ENCODE measurements around the gene LRRC61.
"Not testable (repeated sequence)": the region's sequence is repeated elsewhere in the genome, so short reads cannot be mapped to it uniquely, and the experiment has no call there.

LRRC61 gene, protein sequence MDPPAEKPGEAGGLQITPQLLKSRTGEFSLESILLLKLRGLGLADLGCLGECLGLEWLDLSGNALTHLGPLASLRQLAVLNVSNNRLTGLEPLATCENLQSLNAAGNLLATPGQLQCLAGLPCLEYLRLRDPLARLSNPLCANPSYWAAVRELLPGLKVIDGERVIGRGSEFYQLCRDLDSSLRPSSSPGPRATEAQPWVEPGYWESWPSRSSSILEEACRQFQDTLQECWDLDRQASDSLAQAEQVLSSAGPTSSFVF

GRCh38 chr7:150322833-150323681, at the start of gene LRRC61, which contains the start of gene ACTR3C:
Gene LRRC61, plus strand, starts transcription at chr7:150323355. Its CDS starts 13,507 bp downstream, at chr7:150336862.
Gene ACTR3C, minus strand, starts transcription at chr7:150323545. Its CDS starts 28,249 bp downstream, at chr7:150295296.
- DNase-seq, result peak; percentile 60 to 65

DNA sequence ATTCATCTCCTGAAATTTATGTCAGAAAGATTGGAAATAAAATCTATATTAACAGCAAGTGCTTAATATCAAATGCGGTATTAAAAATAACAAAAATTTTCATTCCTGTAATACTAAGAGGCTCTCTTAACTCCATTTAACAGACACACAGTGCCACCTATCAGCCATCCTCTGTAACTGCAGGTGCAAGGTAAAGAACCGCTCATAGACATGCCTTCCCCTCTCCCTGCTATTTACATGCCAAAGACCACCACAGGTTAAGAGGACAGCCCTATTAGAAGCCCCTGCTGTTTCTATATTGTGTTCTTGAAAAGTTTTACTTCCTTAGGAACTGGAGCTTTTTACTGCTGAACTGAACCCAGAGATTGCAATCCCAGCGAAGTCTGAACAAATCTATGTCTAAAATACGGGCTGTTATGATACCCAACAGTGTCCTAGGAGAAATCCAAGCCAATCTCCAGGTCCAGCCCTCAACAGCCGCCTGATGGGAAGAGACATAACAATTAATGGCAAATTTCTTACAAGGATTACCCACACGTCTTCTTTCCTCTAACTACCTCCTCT, 46.9 kb upstream of the LRRC61 start:
- peak; percentile 21 to 53 for DNase-seq

DNA sequence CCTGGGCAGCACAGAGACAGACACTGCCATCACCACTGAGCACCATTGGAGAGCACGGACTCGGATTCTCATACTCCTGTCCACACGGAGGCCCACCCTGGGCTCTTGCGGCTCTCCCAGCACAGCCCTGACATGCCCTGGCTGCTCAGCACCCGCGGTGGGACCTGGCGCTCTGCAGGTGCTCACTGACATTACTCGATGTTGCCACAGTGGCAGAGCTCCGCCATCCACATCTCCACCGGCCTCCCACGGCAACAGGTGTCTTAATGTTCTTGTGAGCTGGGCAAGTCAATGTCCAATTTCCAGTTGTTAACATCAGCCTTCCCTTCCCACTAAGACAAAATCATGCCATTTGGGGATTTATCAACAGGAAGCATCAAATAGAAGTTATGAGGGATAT, 44.8 kb upstream of the LRRC61 start:
- DNase-seq, result not testable (repeated sequence)

- not testable (repeated sequence) for DNase-seq
Observed at GRCh38 chr7:150281681-150282403, 41.3 kb upstream of the LRRC61 start.

DNA sequence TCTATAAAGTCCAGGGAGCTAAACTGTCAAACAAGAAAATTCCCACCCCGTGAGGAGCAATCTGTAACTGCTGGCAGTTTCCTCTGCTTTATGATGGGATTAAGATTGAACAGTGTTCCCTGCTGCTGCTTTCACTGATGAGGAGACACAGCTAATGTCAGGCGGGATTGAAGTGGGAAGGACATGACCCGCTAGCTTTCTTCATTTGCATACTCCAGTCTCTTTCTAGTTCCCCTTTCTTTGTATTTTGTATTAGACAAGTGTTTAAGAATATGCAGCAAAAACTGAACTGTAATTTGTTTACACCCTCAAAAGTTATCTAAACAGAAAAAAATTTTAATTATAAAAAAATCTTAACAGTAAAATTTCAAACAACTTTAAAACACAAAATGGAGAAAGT, 40.0 kb upstream of the LRRC61 start:
- DNase-seq, result not testable (repeated sequence)

GRCh38 chr7:150283608-150284007, 39.5 kb upstream of the LRRC61 start:
- DNase-seq, result not testable (repeated sequence)

- peak; percentile 35 to 45 for DNase-seq
Observed at GRCh38 chr7:150285849-150286754, 37.1 kb upstream of the LRRC61 start.

GRCh38 chr7:150287815-150288214, 35.3 kb upstream of the LRRC61 start:
- not testable (repeated sequence) for DNase-seq

- not testable (repeated sequence) for DNase-seq
Observed at GRCh38 chr7:150288816-150289215, 34.3 kb upstream of the LRRC61 start.

- DNase-seq, result not testable (repeated sequence)
Observed at GRCh38 chr7:150290317-150290716, 32.8 kb upstream of the LRRC61 start.

- DNase-seq, result not testable (repeated sequence)
Observed at GRCh38 chr7:150295027-150295426, 28.1 kb upstream of the LRRC61 start.

- DNase-seq, result not testable (repeated sequence)
Observed at GRCh38 chr7:150295614-150296013, 27.5 kb upstream of the LRRC61 start.

GRCh38 chr7:150296802-150297201, 26.4 kb upstream of the LRRC61 start:
- not testable (repeated sequence) for DNase-seq

DNA sequence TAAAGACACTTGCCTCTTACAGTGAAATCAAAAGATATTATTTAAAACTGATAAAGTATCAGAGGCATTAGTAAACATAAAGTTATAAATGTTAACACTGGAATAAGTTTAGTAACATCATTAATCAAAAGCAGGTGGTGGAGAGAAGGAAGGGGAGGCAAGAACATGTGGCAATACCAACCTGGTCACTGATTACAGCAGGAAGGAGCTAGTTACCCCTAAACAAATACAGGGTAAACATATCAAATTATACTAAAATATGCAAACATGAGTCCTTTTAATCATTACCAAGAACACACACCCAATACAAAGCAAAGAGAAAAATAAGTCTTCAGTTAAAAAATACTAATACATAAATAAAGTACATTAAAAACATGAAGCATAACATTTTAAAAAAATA, 25.2 kb upstream of the LRRC61 start:
- DNase-seq, result not testable (repeated sequence)

DNA sequence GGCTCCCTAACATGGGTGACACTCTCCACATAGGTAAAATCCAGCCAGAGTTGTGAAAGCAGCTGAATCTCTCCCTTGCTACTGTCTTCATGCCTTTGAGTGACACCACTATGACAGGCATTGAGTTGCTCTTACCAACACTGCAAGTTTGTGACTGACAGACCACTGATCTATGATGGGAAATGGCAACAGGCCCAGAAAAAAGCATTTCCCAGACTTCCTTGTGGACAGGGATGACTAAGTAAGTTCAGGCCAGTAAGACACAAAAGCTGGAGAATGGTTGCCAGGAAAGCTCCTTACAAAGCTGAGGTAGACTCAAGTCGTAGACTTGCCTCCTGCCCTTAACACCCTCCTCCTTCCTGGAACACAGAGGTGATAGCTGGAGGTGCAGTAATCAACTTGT, 20.2 kb upstream of the LRRC61 start:
- not testable (repeated sequence) for DNase-seq

DNA sequence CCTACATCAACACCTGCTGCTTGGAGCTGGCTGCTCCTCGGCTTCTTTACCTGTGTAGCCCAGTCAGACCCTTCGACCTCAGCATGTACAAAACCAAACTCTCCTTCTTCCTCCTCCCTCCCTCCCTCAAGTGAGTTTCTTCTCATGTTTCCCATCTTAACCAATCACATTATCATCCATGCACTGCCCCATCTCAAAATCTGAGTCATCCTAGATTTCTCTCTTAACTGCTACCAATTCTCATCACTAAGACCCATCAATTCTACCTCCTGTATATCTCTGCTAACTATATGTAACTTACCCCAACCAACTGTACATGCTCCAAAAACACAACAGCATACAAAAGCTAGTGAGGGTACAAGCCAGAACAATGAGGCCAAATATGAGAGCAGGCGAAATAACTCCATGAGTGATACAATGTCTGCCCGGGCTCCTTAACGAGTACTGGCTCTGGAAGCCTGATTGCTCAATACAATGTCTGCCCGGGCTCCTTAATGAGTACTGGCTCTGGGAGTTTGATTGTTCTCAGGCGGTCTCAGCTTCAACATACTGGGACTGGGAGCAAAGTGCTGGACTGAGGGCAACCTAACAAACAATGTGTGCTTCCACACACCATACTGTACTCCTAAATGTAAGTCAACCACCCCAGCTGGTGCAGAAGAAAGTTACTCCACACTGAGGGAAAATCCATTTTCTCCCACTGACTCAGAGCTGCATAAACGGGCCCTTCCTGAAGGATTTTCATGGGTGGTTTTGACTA, 18.5 kb upstream of the LRRC61 start:
- not testable (repeated sequence) for DNase-seq

GRCh38 chr7:150305259-150305902, 17.8 kb upstream of the LRRC61 start:
- DNase-seq, result not testable (repeated sequence)

- DNase-seq, result not testable (repeated sequence)
Observed at GRCh38 chr7:150305903-150306284, 17.3 kb upstream of the LRRC61 start.

DNA sequence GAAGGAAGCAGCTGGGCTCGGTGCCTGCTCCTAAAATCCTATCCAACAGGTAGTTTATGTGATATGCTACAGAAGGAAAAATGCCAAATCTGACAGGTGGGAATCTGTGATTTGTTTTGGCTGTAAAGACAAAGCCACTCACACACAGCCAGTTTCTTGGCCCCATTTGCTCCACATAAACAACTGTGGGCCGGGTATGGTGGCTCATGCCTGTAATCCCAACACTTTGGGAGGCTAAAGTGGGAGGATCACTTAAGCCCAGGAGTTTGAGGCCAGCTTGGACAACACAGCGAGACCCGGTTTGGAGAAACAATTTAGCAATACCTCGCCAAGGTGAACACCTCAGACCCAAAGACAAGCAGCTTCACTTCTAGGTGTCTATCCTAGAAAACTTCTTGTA, 16.8 kb upstream of the LRRC61 start:
- DNase-seq, result not testable (repeated sequence)

DNA sequence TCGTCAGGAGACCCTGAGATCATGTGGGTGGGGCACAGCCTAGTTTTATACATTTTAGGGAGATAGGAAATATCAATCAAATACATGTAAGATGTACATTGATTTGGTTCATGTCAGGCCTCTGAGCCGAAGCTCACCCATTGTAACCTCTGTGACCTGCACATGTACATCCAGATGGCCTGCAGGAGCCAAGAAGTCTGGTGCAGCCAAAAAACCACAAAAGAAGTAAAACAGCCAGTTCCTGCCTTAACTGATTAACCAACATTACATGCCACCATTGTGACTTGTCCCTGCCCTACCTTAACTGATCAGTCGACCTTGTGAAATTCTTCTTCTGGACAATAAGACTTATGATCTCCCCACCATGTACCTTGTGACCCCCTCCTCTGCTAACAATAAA, 16.0 kb upstream of the LRRC61 start:
- DNase-seq, result no peak

Measured in CD4-positive, alpha-beta T cell treated with Interleukin-1 beta for 1 hour (primary cell).